Skeletal muscle satellite cell (primary cell): ENCODE data around the gene MTA2.
"Not testable (repeated sequence)": the region's sequence is repeated elsewhere in the genome, so short reads cannot be mapped to it uniquely, and the experiment has no call there.

ENCODE experiments used
- H3K27me3 ChIP-seq: 2 replicates; pipeline ENCODE4 v1.7.0; 2013; ENCODE audit warnings: low read length; ENCODE audit not compliant: control insufficient read depth, insufficient read depth
- H3K36me3 ChIP-seq: 2 replicates; pipeline ENCODE4 v1.7.0; 2013; ENCODE audit warnings: mild to moderate bottlenecking, control low read depth, low read length; ENCODE audit not compliant: insufficient read depth
- H3K4me1 ChIP-seq: 2 replicates; pipeline ENCODE4 v1.7.0; 2013; ENCODE audit warnings: low read length; ENCODE audit not compliant: control insufficient read depth, insufficient read depth
- H3K4me2 ChIP-seq: 2 replicates; pipeline ENCODE4 v1.7.0; 2013; ENCODE audit warnings: mild to moderate bottlenecking, low read length
- H3K4me3 ChIP-seq: 2 replicates; pipeline ENCODE4 v1.7.0; 2013; ENCODE audit warnings: low read length
- H3K9ac ChIP-seq: 2 replicates; pipeline ENCODE4 v1.7.0; 2013; ENCODE audit warnings: mild to moderate bottlenecking, low read depth, low read length, moderate library complexity
- H3K9me3 ChIP-seq: replicated peaks from 2 replicates; pipeline ENCODE4 v1.7.0; 2013; ENCODE audit warnings: mild to moderate bottlenecking, control low read depth, low read length

MTA2 gene

GRCh38 chr11:62573006-62573591, 28.6 kb downstream of the MTA2 start:
- Histone ChIP-seq H3K4me2 (peak overlapping the region; percentile 81), H3K9me3 (no peaks in the 10 kb centered on the region), H3K4me1 (peaks cover 38% of the 10 kb centered on the region), H3K27me3 (no peaks in the 10 kb centered on the region), H3K36me3 (peaks cover 68% of the 10 kb centered on the region), H3K9ac (peak overlapping the region; percentile 96), H3K4me3 (peak overlapping the region; percentile 91)

DNA sequence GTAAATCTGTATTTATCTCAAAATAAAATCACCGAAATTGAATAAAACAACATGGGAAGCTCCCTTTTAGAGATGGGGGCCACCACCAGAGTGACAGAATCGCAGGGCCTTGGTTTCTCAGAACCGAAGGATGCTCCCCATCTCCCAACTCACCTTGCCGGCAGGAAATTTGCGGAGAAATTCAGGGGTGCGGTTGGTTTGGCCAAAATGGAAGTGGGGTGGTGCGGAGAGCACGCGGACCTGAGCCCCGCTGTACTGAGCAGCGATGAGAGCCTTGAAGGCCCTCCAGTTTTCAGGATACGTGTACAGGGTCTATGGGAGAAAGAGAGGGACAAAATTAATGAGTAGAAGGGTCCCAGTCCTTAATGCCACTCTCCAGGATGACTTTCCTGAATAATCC, 29.2 kb downstream of the MTA2 start:
- H3K9ac ChIP-seq: peak overlapping the region; percentile 96
- peaks cover 38% of the 10 kb centered on the region for H3K4me1 ChIP-seq

GRCh38 chr11:62571493-62571892, 30.2 kb downstream of the MTA2 start:
- Histone ChIP-seq H3K9ac (peak overlapping the region; percentile 96), H3K4me1 (peaks cover 38% of the 10 kb centered on the region), H3K36me3 (peaks cover 68% of the 10 kb centered on the region)

More for the DNA sequence above, 29.2 kb downstream of the MTA2 start:
- Histone ChIP-seq H3K27me3 (no peaks in the 10 kb centered on the region), H3K9me3 (no peaks in the 10 kb centered on the region), H3K4me2 (peak overlapping the region; percentile 81), H3K4me3 (peak overlapping the region; percentile 91), H3K36me3 (peaks cover 68% of the 10 kb centered on the region)

GRCh38 chr11:62570903-62571302, 30.8 kb downstream of the MTA2 start:
- H3K4me3 ChIP-seq, H3K27me3 ChIP-seq, H3K9me3 ChIP-seq, H3K9ac ChIP-seq: not testable (repeated sequence)
- Histone ChIP-seq H3K4me1 (peaks cover 36% of the 10 kb centered on the region), H3K4me2 (peak overlapping the region; percentile 0), H3K36me3 (peaks cover 69% of the 10 kb centered on the region)

More at GRCh38 chr11:62571493-62571892, 30.2 kb downstream of the MTA2 start:
- not testable (repeated sequence) for H3K9me3 ChIP-seq, H3K27me3 ChIP-seq
- Histone ChIP-seq H3K4me3 (peak overlapping the region; percentile 91), H3K4me2 (peak overlapping the region; percentile 81)

- no peaks in the 10 kb centered on the region for H3K27me3 ChIP-seq
- H3K4me1 ChIP-seq: peaks cover 29% of the 10 kb centered on the region
- H3K4me2 ChIP-seq: no peak overlapping the region
- H3K36me3 ChIP-seq: peaks cover 74% of the 10 kb centered on the region
- no peak overlapping the region for H3K4me3 ChIP-seq
- H3K9me3 ChIP-seq: no peaks in the 10 kb centered on the region
- no peak overlapping the region for H3K9ac ChIP-seq
Observed at GRCh38 chr11:62569611-62570010, 32.1 kb downstream of the MTA2 start.

- no peak overlapping the region for H3K4me2 ChIP-seq
- peaks cover 80% of the 10 kb centered on the region for H3K36me3 ChIP-seq
- peaks cover 34% of the 10 kb centered on the region for H3K4me1 ChIP-seq
- H3K9me3 ChIP-seq: no peaks in the 10 kb centered on the region
- H3K9ac ChIP-seq: no peak overlapping the region
- no peak overlapping the region for H3K4me3 ChIP-seq
- no peaks in the 10 kb centered on the region for H3K27me3 ChIP-seq
Observed at GRCh38 chr11:62567018-62567633, 34.5 kb downstream of the MTA2 start.

- H3K9ac ChIP-seq: no peak overlapping the region
- H3K4me3 ChIP-seq: no peak overlapping the region
- no peaks in the 10 kb centered on the region for H3K9me3 ChIP-seq
- peaks cover 77% of the 10 kb centered on the region for H3K36me3 ChIP-seq
- peaks cover 31% of the 10 kb centered on the region for H3K4me1 ChIP-seq
- H3K4me2 ChIP-seq: no peak overlapping the region
- H3K27me3 ChIP-seq: no peaks in the 10 kb centered on the region
Observed at GRCh38 chr11:62566247-62566646, 35.4 kb downstream of the MTA2 start.

GRCh38 chr11:62565100-62565802, 36.4 kb downstream of the MTA2 start:
- Histone ChIP-seq H3K4me2 (no peak overlapping the region), H3K36me3 (peaks cover 69% of the 10 kb centered on the region), H3K4me1 (peaks cover 33% of the 10 kb centered on the region)

GRCh38 chr11:62561677-62562230, 39.9 kb downstream of the MTA2 start:
- not testable (repeated sequence) for H3K4me2 ChIP-seq, H3K9me3 ChIP-seq, H3K4me3 ChIP-seq, H3K27me3 ChIP-seq, H3K9ac ChIP-seq
- Histone ChIP-seq H3K36me3 (peaks cover 66% of the 10 kb centered on the region), H3K4me1 (peaks cover 49% of the 10 kb centered on the region)

More at GRCh38 chr11:62565100-62565802, 36.4 kb downstream of the MTA2 start:
- Histone ChIP-seq H3K27me3 (no peaks in the 10 kb centered on the region), H3K9me3 (no peaks in the 10 kb centered on the region), H3K9ac (no peak overlapping the region), H3K4me3 (no peak overlapping the region)

DNA sequence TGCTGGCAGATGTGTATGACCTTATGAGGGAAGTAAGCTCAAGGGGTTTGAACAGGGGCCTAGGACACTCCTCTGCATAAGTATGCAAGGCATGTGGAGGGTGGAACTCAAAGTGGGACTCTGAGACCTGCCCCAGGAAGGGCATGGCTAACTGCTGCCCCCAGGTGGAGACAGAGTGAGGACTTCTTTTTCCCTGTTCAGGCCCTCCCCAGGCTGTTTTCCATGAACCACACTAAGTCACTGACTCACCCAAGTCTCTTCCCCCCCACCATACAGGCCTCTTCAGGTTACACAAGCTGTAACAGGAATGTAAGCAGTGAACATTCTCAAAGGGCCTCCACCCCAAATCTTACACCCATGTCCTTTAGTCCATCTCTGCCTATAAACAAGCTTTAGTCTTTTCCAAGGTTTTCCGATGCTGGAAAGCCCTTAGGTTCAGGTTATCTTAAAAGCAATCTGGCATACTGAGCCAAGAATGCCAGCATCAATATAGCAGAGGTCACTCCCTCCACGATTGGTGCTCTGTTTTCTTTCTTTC, 41.0 kb downstream of the MTA2 start:
- H3K9ac ChIP-seq: peak overlapping the region; percentile 61
- H3K36me3 ChIP-seq: peaks cover 55% of the 10 kb centered on the region
- H3K27me3 ChIP-seq: no peaks in the 10 kb centered on the region
- H3K4me2 ChIP-seq: peak overlapping the region; percentile 39
- H3K4me1 ChIP-seq: peaks cover 58% of the 10 kb centered on the region
- H3K4me3 ChIP-seq: no peak overlapping the region
- H3K9me3 ChIP-seq: no peaks in the 10 kb centered on the region

DNA sequence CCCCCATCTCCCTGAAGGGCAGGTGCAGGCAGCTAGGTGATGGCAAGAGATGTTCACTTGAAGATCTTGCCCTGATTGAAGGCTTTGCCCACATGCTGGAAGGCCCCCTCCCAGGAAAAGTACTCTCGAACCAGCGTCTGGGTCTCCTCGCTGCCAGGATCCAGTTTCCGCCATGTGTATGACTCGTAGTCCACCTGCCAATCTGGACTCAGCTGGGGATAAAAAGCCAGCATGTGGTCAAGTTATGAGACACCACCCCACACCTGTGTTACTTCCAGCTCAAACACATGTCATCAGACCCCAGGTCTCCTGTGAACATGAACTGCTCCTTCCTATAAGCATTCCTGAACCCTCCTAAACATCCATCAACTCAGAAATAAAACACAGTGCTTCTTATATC, 42.0 kb downstream of the MTA2 start:
- H3K27me3 ChIP-seq, H3K9me3 ChIP-seq, H3K4me3 ChIP-seq: not testable (repeated sequence)
- peaks cover 47% of the 10 kb centered on the region for H3K36me3 ChIP-seq
- peaks cover 66% of the 10 kb centered on the region for H3K4me1 ChIP-seq
- H3K9ac ChIP-seq: peak overlapping the region; percentile 61
- H3K4me2 ChIP-seq: peak overlapping the region; percentile 39
